Stimulated activated CD4-positive, alpha-beta T cell treated with anti-CD3 and anti-CD28 coated beads, Interleukin-4, amount 100 ng/mL, for 1 hour (primary cell): ENCODE results near the gene GORASP2.

Experiments used
- DNase-seq: peaks from one replicate; pipeline ENCODE4 v3.0.0-alpha.2; 2020

Gene GORASP2

GRCh38 chr2:170968205-170969003 is 39.4 kb downstream of the GORASP2 start:
- DNase-seq = no peak

- DNase-seq = no peak
Measured at GRCh38 chr2:170969030-170969429, 40.0 kb downstream of the GORASP2 start.

- no peak for DNase-seq
Measured at GRCh38 chr2:170969872-170970496, 40.9 kb downstream of the GORASP2 start.

- no peak for DNase-seq
Measured at GRCh38 chr2:170971071-170971470, 42.0 kb downstream of the GORASP2 start.

GRCh38 chr2:170972296-170973224 is 43.5 kb downstream of the GORASP2 start:
- DNase-seq = no peak

- DNase-seq = no peak
Measured at GRCh38 chr2:170973225-170973491, 44.1 kb downstream of the GORASP2 start.

DNA sequence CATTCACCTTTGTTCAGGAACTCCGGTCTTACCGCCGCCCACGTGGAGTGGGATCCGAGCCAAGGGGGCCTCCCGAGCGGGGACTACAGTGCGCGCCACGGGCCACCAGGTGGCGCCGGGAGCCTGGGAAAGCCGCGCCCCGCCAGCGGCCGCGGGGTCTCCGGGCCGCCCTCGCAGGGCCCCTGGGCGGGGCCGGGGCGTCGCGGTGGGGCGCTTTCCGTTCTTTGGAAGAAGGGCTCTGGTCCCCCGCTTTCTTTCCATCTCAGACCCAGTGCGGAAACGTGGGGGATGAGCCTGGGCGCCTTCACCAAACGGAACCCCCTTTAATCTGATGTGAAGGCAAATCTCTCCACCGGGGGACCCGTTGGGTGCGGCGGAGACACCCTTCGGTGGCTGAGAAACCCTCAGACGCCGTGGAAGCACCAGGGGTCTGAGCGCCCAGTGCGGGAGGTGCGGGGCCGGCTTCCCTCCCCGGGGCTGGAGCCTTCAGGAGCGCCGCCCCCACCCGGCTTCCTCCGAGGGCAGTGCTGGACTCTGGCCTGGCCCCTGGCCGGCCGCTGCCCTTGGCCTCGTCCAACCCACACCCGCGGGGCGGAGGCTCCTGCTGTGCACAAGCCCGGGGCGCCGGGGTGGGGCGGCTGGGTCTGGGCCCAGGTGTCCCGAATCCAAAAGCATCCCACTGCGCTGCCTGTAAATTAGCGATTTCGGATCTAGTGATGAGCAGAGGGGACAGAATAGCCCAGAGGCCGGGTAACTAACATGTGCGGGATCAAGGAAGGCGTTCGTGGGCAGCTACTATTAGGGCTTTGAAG is 44.6 kb downstream of the GORASP2 start:
- DNase-seq = peak; percentile 92

GRCh38 chr2:170974304-170974993 is 45.4 kb downstream of the GORASP2 start:
- DNase-seq = no peak

- no peak for DNase-seq
Measured at GRCh38 chr2:170975127-170975942, 46.3 kb downstream of the GORASP2 start.

DNA sequence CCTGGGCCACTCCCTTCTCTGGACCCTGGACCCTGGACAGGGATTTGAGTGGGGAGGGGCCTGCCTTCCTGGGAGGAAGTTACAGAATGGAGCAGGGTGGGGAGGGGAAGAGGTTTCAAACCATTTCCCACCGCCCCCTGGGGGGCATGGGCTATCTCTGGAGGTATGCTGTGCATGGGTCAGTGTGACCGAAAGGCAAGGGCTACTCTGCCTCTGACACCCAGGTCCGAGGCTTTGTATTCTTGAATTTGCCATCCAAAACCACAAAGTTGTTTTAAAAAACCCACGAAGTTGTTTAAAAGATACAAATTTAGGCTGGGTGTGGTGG is 46.9 kb downstream of the GORASP2 start:
- no peak for DNase-seq

DNA sequence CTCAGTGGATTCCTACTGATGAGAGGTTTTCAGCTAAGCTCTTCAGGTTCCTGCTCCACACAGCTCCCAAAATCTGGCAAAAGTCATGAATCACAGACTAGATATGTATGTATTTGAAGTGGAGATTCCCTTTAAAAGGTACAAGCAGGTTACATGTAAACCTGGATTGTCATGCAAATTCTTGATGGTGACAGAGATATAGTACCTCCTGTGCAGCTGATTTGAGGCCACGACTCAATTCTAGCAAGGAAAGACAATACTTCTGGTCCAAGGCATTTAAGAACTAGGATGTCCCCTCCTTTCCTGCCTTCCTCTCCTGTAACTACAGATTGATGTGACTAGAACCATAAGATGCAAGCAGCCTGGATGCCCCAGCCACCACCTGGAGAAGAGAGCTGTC is 55.0 kb downstream of the GORASP2 start:
- DNase-seq = no peak

- DNase-seq = no peak
Measured at GRCh38 chr2:170985407-170985806, 56.4 kb downstream of the GORASP2 start.

GRCh38 chr2:170986566-170987258 is 57.7 kb downstream of the GORASP2 start:
- no peak for DNase-seq

GRCh38 chr2:170991398-170992182 is 62.5 kb downstream of the GORASP2 start:
- no peak for DNase-seq

DNA sequence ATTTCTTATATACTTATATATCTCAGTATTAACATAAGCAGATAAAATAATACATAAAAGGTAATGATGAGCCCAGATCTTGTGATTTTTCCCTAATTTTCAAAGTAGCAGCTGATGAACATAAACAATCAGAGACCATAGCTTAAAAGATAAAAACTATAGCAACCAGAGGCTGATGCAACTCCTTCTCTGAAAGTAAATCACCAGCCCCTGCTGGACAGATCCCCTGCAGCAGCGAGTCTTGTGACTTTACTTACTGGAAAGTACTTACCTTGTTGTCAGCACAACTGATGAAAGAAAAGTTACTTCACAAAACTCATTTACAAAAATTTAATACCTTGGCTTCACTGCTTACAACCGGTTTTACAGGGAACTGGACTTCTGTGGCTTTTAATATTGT is 67.3 kb downstream of the GORASP2 start:
- no peak for DNase-seq

DNA sequence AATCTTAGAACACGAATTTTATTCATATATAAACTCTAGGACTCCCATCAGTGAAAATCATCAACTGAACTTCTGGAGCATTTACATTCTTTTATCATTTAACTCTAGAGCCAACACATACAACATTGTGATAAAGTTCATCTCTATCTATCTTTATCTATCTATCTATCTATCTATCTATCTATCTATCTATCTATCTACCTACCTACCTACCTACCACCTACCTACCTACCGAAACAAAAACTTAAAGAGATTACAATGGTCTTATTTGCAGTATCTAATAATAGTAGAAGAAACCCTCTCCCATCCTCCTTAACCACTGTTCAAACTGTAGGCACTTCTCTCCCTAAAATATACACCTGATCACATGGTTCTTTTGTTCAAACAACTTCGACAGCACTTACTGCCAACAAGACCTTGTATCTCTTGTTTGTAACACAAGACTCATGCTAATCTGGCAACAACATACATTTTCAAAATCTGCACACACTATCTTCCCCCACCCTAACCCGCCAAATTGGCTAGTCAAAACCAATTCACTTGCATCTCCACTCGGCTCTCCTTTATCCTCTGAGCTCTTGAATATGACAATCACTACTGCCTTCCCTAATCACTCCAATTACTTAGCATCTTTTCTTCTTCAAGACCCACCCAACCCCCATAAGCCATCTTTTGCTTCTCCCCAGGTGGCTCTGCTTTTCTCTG is 69.0 kb downstream of the GORASP2 start:
- DNase-seq = no peak

- no peak for DNase-seq
Measured at GRCh38 chr2:170999654-171000053, 70.6 kb downstream of the GORASP2 start.

DNA sequence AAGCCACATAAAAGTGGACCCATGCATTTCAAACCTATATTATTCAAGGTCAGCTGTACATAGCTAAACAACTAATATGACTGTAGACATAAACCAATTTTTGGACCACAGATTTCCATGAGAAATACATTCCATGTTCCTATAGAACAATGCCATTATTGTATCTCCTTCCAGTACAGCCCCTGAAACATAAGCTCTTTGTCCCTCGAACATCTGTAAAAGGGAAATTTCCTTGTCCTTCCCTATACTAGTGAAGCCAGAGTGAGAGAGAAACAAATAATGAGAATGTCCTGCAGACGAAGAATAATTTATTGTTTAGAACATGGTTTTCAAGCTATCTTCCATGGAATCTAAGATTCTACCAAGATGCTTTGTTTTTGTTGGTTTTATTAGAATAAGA is 75.3 kb downstream of the GORASP2 start:
- no peak for DNase-seq

DNA sequence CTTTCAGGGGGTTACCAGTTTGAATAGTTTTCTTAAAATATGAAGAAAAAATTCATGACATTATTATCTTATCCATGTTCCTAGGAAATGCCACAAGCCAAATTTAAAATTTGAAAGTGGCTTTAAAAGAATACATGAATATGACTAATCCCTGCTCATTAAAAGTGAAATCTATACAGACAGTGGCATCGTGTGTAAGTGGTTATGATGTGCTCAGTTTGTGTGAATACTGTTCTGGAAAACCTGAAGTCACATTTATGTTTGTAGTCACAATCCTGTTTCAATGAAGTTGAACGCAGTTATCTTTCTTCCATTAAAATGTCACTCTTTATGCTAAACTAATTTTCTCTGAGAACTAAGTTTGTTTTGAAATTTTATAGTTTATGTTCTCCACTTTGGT is 75.8 kb downstream of the GORASP2 start:
- no peak for DNase-seq
